Upper lobe of left lung (tissue), 6 donors: ENCODE data around the gene TSPAN5. TPM values are rescaled to one million over a fixed set of nuclear protein-coding genes. Genes with fewer than 3 reads are reported as not detected.

ENCODE experiments used
- ATAC-seq, 2 donors: fragments of 200-7000 bp; cut with Tn5 transposase; one replicate each; pipeline ENCODE4 v1.9.1; 2022; ENCODE audit warnings: mild to moderate bottlenecking in 2 of 2, moderate library complexity in 2 of 2; ENCODE audit not compliant: low FRiP score in 2 of 2
- DNase-seq, 2 donors: peaks; one replicate each; pipeline ENCODE4 v3.0.0-alpha.2; 2019 to 2020
- H3K27ac ChIP-seq, 4 donors: fragments of 200-600 bp; sonication (generic); one replicate each; pipeline ENCODE4 v1.5.1; 2016 to 2019
- H3K27me3 ChIP-seq, 4 donors: fragments of 200-600 bp; sonication (generic); one replicate each; pipeline ENCODE4 v1.5.1; 2017 to 2019
- H3K36me3 ChIP-seq, 4 donors: fragments of 200-600 bp; sonication (generic); one replicate each; pipeline ENCODE4 v1.5.1; 2016 to 2019
- H3K4me1 ChIP-seq, 4 donors: fragments of 200-600 bp; sonication (generic); one replicate each; pipeline ENCODE4 v1.5.1; 2018 to 2019
- H3K4me3 ChIP-seq, 4 donors: fragments of 200-600 bp; sonication (generic); one replicate each; pipeline ENCODE4 v1.5.1; 2017 to 2019; ENCODE audit warnings: mild to moderate bottlenecking in 2 of 4, moderate library complexity in 1 of 4
- H3K9me3 ChIP-seq, 4 donors: fragments of 200-600 bp; sonication (generic); one replicate each; pipeline ENCODE4 v1.5.1; 2018 to 2019
- EP300 ChIP-seq, 4 donors: sonication (generic); formaldehyde crosslinking; IDR thresholded peaks; one replicate each; pipeline ENCODE4 v1.5.1; 2017; ENCODE audit warnings: antibody characterized with exemption in 4 of 4, control low read depth in 2 of 4
- POLR2A ChIP-seq, 4 donors: fragments of 450-650 bp; IDR thresholded peaks; one replicate each; pipeline ENCODE4 v1.5.1; 2016 to 2017; ENCODE audit warnings: antibody characterized with exemption in 4 of 4, mild to moderate bottlenecking in 2 of 4
- POLR2AphosphoS5 ChIP-seq, 2 donors: sonication (generic); formaldehyde crosslinking; IDR thresholded peaks; one replicate each; pipeline ENCODE4 v1.5.1; 2017; ENCODE audit warnings: antibody characterized with exemption in 2 of 2
- WGBS, 2 donors: methylation state at CpG; one replicate each; pipeline ENCODE4 v1.1.5; 2017 to 2018; 5-methylcytosine and 5-hydroxymethylcytosine counted together
- total RNA-seq, 6 donors: library from RNA; depleted of rRNA in 4 of 6; stranded (reverse); fragments of >200 nt in 4 of 6; gene quantifications; one replicate each; pipeline versions ENCODE4 v1.1.0 to v1.2.1, GENCODE V29; 2016 to 2021
- TF ChIP-seq, protein P1 (sequence below), 6 experiments: fragments of 450-650 bp in 4 of 6; fragments of 200-600 bp in 2 of 6; sonication (generic) in 2 of 6; IDR thresholded peaks; one replicate each; pipeline ENCODE4 v1.5.1; 2016 to 2019; ENCODE audit warnings: antibody characterized with exemption in 6 of 6
- donor health status: DM: no; HTN: no; CAD: no; lungs with moderate emphysema.
- donor health status: DM: no; HTN: yes; CAD: no; lungs with severe emphysema.

TSPAN5 gene
- total RNA-seq, 6 donors from 2014 or later = 3.1 to 12.5 (median 7.2) TPM

GRCh38 chr4:98571161-98571786, 87.1 kb downstream of the TSPAN5 start:
- Histone ChIP-seq H3K27me3 (no peaks in the 10 kb centered on the region), H3K4me1 (no peaks in the 10 kb centered on the region), H3K4me3 (no peak overlapping the region), H3K36me3 (no peaks in the 10 kb centered on the region), H3K9me3 (no peaks in the 10 kb centered on the region), H3K27ac (no peak overlapping the region)
- DNase-seq (peak in 1 of 2 donors; percentile 36), ATAC-seq (no peak)
- no peak for TF ChIP-seq POLR2AphosphoS5 (IDR thresholded peaks at IDR 0.05)
- TF ChIP-seq POLR2A (IDR thresholded peaks at IDR 0.05) = no peak
- no peak for TF ChIP-seq EP300 (IDR thresholded peaks at IDR 0.05)
- TF ChIP-seq, protein P1, sequence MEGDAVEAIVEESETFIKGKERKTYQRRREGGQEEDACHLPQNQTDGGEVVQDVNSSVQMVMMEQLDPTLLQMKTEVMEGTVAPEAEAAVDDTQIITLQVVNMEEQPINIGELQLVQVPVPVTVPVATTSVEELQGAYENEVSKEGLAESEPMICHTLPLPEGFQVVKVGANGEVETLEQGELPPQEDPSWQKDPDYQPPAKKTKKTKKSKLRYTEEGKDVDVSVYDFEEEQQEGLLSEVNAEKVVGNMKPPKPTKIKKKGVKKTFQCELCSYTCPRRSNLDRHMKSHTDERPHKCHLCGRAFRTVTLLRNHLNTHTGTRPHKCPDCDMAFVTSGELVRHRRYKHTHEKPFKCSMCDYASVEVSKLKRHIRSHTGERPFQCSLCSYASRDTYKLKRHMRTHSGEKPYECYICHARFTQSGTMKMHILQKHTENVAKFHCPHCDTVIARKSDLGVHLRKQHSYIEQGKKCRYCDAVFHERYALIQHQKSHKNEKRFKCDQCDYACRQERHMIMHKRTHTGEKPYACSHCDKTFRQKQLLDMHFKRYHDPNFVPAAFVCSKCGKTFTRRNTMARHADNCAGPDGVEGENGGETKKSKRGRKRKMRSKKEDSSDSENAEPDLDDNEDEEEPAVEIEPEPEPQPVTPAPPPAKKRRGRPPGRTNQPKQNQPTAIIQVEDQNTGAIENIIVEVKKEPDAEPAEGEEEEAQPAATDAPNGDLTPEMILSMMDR (IDR thresholded peaks at IDR 0.05) = no peak
- WGBS, 2 donors = 85 to 90% methylated on average over 11 of the region's 11 CpGs

DNA sequence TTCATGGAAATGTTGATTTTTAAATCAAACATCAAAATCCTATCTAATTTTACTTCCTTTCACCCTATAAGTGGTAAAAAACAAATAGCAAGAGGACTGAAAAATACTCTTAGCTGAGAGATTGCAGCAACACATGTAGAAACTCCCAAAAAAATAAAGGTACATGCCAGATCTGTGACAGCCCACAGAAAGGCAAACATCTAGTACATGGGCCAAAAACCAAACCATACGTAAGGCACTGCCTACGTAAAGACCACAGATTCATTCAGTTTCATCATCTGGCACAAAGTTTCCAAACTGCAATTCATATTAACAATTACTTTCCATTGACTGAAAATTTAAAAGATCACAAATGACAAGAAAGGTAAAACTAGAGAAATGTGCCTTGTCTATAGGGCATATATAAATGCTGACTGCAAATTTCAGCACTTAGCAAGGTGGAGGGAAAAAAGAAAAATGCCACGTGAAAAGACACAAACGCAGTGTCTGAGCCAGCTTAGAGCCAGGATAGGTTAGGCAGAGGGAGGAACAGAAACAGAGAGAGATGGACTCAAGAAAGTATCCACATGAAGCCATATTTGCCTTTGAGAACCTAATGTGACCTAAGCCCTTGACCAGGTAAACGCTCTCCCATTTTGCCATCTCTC, 88.1 kb downstream of the TSPAN5 start:
- DNase-seq (no peak), ATAC-seq (no peak)
- 83 to 91% methylated on average over 5 of the region's 5 CpGs for WGBS, 2 donors
- Histone ChIP-seq H3K27me3 (no peaks in the 10 kb centered on the region), H3K4me3 (no peak overlapping the region), H3K4me1 (peaks cover 0 to 8% (median 2%) of the 10 kb centered on the region in 4 donors), H3K9me3 (no peaks in the 10 kb centered on the region), H3K27ac (no peak overlapping the region), H3K36me3 (no peaks in the 10 kb centered on the region)
- TF ChIP-seq, protein P1 (IDR thresholded peaks at IDR 0.05) = no peak
- TF ChIP-seq EP300 (IDR thresholded peaks at IDR 0.05) = no peak
- TF ChIP-seq POLR2A (IDR thresholded peaks at IDR 0.05) = no peak
- TF ChIP-seq POLR2AphosphoS5 (IDR thresholded peaks at IDR 0.05) = no peak

GRCh38 chr4:98568941-98569663, 89.3 kb downstream of the TSPAN5 start:
- WGBS, 2 donors = 59 to 71% methylated on average over 7 of the region's 7 CpGs
- Histone ChIP-seq H3K9me3 (no peaks in the 10 kb centered on the region), H3K4me3 (no peak overlapping the region), H3K36me3 (no peaks in the 10 kb centered on the region), H3K27me3 (no peaks in the 10 kb centered on the region), H3K27ac (peak overlapping the region in 1 of 4 donors; percentile 17), H3K4me1 (peaks cover 0 to 8% (median 2%) of the 10 kb centered on the region in 4 donors)
- ATAC-seq (no peak), DNase-seq (no peak)
- TF ChIP-seq POLR2AphosphoS5 (IDR thresholded peaks at IDR 0.05) (no peak), EP300 (IDR thresholded peaks at IDR 0.05) (no peak), POLR2A (IDR thresholded peaks at IDR 0.05) (no peak)
- TF ChIP-seq, protein P1 (IDR thresholded peaks at IDR 0.05) = no peak

GRCh38 chr4:98567611-98568010, 90.8 kb downstream of the TSPAN5 start:
- H3K27me3 ChIP-seq = no peaks in the 10 kb centered on the region
- no peaks in the 10 kb centered on the region for H3K36me3 ChIP-seq
- no peak overlapping the region for H3K27ac ChIP-seq
- ATAC-seq (no peak), DNase-seq (peak in 1 of 2 donors; percentile 33)
- no peaks in the 10 kb centered on the region for H3K9me3 ChIP-seq
- WGBS, 2 donors = 93 to 97% methylated on average over 7 of the region's 7 CpGs
- TF ChIP-seq, protein P1 (IDR thresholded peaks at IDR 0.05) = no peak
- no peak for TF ChIP-seq POLR2AphosphoS5 (IDR thresholded peaks at IDR 0.05)
- no peak for TF ChIP-seq POLR2A (IDR thresholded peaks at IDR 0.05)
- TF ChIP-seq EP300 (IDR thresholded peaks at IDR 0.05) = no peak
- no peak overlapping the region for H3K4me3 ChIP-seq
- H3K4me1 ChIP-seq = peaks cover 0 to 8% (median 2%) of the 10 kb centered on the region in 4 donors
